ENCODE results near the gene UBAC2. TPM values are rescaled to one million over a fixed set of nuclear protein-coding genes. Genes with fewer than 3 reads are reported as not detected.

Gene UBAC2
- total and polyA plus RNA-seq, 7 donors, result 31.8 to 73.9 (median 47.6) TPM

DNA sequence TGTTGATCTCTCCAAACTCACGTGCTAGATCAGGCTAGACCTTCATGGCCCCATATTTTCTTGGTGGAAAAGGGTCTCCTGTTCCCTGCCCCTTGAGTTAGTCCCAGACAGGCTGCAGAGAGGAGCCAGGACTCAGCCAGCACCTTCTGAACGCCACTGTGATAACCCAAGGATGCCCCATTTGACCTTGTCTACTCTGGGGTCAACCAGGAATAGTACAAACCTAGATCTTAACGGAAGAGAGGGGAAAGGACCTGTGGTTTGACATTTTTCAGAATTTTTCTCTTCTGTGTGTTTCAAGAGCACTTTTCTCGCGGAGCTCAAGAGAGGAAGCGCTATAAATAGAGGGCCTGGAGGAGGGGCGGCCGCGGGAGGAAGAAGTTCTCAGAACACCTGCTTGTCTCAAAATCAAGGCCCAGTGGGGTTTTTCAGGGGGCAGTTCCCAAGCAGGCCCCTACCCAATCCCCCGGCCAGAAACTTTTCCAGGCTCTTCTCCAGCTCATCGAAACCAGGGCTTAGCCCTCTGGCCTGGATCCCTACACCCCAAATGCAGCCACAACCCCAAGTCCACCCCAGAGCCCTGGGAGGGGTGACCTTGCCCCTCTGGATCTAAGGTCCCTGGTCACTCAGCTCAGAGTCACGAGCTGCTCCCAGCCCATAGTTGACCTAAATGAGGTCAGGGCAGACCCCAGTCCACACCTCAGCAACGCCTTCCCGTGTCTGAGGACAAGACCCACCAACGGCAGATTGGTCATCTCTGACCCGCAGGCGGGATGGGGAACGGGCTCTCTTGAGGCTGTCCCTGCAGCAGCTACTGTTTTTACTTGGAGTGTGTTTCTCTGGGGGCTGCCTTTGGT, 225.1 kb downstream of the UBAC2 start:
- WGBS, 2 donors, result 53 to 83% methylated on average over 18 of the region's 18 CpGs
- Histone ChIP-seq H3K27ac (no peak overlapping the region), H3K4me1 (no peaks in the 10 kb centered on the region), H3K9me3 (no peaks in the 10 kb centered on the region), H3K36me3 (no peaks in the 10 kb centered on the region), H3K27me3 (no peaks in the 10 kb centered on the region), H3K4me3 (no peak overlapping the region)
- DNase-seq, result no peak
- intact Hi-C loops (cut with DNase I), result no loop called here
- no peak for TF ChIP-seq EP300 (IDR thresholded peaks at IDR 0.05)
- TF ChIP-seq, protein P1, sequence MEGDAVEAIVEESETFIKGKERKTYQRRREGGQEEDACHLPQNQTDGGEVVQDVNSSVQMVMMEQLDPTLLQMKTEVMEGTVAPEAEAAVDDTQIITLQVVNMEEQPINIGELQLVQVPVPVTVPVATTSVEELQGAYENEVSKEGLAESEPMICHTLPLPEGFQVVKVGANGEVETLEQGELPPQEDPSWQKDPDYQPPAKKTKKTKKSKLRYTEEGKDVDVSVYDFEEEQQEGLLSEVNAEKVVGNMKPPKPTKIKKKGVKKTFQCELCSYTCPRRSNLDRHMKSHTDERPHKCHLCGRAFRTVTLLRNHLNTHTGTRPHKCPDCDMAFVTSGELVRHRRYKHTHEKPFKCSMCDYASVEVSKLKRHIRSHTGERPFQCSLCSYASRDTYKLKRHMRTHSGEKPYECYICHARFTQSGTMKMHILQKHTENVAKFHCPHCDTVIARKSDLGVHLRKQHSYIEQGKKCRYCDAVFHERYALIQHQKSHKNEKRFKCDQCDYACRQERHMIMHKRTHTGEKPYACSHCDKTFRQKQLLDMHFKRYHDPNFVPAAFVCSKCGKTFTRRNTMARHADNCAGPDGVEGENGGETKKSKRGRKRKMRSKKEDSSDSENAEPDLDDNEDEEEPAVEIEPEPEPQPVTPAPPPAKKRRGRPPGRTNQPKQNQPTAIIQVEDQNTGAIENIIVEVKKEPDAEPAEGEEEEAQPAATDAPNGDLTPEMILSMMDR (IDR thresholded peaks at IDR 0.05), result no peak
- no peak for TF ChIP-seq POLR2AphosphoS5 (IDR thresholded peaks at IDR 0.05)
- no peak for TF ChIP-seq POLR2A (IDR thresholded peaks at IDR 0.05)

DNA sequence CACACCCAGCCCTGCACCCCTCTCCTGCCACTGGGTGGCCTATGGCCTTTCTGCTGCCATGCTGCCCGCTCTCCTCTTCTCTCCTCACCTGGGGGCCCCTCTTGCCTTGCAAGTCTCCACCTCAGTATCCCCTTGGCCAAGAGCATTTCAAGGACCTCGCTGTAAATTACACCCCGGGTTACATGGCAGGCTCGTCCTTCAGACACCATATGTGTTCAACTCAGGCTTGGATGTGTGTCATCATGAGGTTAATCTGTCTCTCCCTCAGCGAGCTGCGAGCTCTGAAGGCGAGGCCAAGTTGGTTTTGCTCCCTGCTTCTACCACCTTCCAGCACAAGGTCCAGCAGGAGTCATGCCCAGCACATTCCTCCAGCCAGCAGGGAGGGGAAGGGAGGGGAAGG, 225.8 kb downstream of the UBAC2 start:
- 60 to 78% methylated on average over 7 of the region's 7 CpGs for WGBS, 2 donors
- H3K27ac ChIP-seq, result no peak overlapping the region
- no peak for DNase-seq
- TF ChIP-seq POLR2A (IDR thresholded peaks at IDR 0.05), result no peak
- intact Hi-C loops (cut with DNase I), result no loop called here
- no peaks in the 10 kb centered on the region for H3K4me1 ChIP-seq
- no peaks in the 10 kb centered on the region for H3K27me3 ChIP-seq
- H3K4me3 ChIP-seq, result no peak overlapping the region
- H3K9me3 ChIP-seq, result no peaks in the 10 kb centered on the region
- H3K36me3 ChIP-seq, result no peaks in the 10 kb centered on the region

DNA sequence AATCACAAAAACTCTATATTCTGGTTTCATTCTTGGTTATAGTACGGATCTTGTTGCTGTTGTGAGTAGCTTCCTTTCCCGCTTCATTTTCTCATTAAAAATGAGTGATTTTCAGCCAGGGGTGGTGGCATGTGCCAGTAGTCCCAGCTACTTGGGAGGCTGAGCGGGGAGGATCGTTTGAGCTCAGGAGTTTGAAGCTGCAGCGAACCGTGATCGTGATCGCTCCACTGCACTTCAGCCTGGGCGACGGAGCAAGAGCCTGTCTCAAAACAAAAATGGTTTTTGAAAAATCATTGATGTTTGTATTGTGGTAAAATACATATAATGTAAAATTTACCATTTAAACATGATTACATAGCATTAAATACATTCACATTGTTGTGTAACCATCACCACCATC, 229.0 kb downstream of the UBAC2 start:
- Histone ChIP-seq H3K9me3 (no peaks in the 10 kb centered on the region), H3K4me3 (no peak overlapping the region), H3K27me3 (no peaks in the 10 kb centered on the region), H3K36me3 (no peaks in the 10 kb centered on the region), H3K4me1 (no peaks in the 10 kb centered on the region), H3K27ac (no peak overlapping the region)
- intact Hi-C loops (cut with DNase I), result loop anchor here (10.0 kb wide), 1 partner anchor 175 kb away; the partner anchor contains the start of gene CLYBL
- DNase-seq, result no peak
- 81 to 96% methylated on average over 10 of the region's 10 CpGs for WGBS, 2 donors
- TF ChIP-seq EP300 (IDR thresholded peaks at IDR 0.05) (no peak), POLR2AphosphoS5 (IDR thresholded peaks at IDR 0.05) (no peak), POLR2A (IDR thresholded peaks at IDR 0.05) (no peak)
- TF ChIP-seq, protein P1 (IDR thresholded peaks at IDR 0.05), result no peak

DNA sequence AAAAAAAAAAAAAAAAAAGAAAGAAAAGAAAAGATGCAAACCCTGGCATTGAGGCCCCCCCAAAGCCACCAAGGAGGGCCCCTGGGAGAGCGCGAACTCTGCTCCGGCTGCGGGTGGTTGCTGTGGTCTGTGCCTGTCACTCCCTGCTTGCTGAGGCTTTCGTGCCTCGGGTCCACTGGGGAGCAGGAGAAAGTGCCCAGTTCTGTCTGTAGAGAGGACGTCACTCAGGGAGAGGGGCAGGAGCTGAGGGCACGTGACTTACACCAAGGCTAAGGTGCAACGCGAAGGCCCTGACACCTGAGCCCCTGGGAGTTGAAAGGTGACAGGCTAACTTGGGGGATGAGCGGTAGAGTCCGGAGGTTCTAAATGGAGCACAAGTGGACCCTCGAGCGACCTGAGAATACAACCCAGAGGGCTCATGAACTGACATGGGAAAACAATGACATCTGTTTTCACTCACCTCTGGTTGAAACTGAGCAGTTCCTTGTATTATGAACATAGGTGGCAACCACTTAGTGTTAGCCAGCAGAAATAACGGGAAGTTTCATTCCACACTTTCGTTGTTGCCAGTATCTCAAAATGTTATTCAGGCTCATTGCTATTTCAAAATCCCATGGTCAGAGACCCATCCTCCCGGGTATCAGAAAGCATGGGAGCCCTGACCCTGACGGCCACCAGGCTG, 231.4 kb downstream of the UBAC2 start:
- 66 to 84% methylated on average over 18 of the region's 18 CpGs for WGBS, 2 donors
- intact Hi-C loops (cut with DNase I), result loop anchor here (10.0 kb wide), 1 partner anchor 173 kb away; the partner anchor contains the start of gene CLYBL
- Histone ChIP-seq H3K36me3 (no peaks in the 10 kb centered on the region), H3K27ac (peak overlapping the region in 3 of 4 donors; percentile 12 to 48 (median 24)), H3K27me3 (no peaks in the 10 kb centered on the region), H3K9me3 (no peaks in the 10 kb centered on the region), H3K4me1 (peaks cover 0 to 6% (median 0%) of the 10 kb centered on the region in 4 donors), H3K4me3 (peak overlapping the region in 1 of 4 donors; percentile 16)
- no peak for DNase-seq
- TF ChIP-seq POLR2A (IDR thresholded peaks at IDR 0.05), result no peak
- TF ChIP-seq POLR2AphosphoS5 (IDR thresholded peaks at IDR 0.05), result no peak
- no peak for TF ChIP-seq EP300 (IDR thresholded peaks at IDR 0.05)
- TF ChIP-seq, protein P1 (IDR thresholded peaks at IDR 0.05), result no peak

Measured in sigmoid colon (tissue), 7 donors.